GM21390 (cell line): ENCODE results near the gene MAPK8.

Source experiments
- ATAC-seq: cut with Tn5 transposase; IDR thresholded peaks from one replicate; pipeline ENCODE4 v1.9.1; 2021; ENCODE audit not compliant: unreplicated experiment

MAPK8 gene

DNA sequence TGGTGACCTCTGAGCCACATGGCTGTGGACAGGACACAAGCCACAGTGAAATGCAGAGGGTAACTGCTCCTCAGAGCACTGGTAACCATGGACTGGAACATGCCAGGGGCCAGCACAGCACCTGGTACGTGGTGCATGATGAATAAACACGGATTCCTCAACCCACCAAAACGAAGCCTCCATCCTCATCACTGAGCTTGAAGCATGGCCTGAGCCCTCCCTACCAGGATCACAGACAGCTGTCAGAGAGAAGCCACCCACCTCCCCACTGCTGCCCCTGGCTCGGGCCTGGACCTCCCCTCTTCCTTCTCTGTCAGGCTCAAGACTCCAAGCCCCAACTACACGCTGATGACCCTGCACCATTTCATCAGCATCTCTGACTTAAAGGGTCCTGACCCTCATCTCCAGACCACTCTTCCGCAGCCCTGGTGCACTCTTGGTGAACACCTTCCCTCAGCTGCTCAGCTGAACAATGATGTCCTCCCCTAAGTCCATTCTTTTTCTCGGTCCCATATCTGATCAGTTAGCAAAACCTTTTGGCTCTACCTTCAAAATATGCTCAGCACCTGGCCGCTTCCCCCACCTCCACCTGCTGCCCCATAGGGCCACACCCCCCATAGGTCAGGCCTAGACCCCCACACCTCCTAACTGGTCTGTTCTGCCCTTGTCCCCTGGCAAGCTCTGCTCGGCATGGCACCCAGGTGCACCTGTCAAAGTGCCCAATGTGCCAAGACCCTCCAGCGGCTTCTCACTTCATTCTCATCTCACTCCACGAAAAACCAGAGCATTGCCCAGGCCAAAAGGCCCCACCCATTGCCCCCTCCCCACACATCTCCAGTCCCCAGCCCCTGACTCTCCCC lies 141.1 kb downstream of the MAPK8 start:
- ATAC-seq: no peak

DNA sequence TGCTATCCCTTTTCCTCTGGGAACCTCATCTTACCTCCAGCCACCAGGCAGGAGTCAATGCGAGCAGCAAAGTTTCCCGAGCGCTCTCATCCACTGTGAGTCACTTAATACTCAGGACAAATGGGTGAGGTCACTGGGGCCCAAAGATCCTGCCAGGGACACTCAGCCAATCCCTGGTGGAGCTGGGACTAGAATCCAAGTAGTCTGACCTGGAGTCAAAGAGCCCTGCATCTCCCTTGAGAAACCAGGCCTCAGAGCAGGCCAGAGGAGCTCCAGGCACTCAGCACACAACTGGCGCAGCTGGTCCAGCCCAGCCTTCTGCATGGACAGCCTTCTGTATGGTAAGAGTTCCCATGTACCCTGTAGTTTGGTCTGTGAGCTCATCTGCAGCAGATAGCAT lies 142.3 kb downstream of the MAPK8 start:
- no peak for ATAC-seq

DNA sequence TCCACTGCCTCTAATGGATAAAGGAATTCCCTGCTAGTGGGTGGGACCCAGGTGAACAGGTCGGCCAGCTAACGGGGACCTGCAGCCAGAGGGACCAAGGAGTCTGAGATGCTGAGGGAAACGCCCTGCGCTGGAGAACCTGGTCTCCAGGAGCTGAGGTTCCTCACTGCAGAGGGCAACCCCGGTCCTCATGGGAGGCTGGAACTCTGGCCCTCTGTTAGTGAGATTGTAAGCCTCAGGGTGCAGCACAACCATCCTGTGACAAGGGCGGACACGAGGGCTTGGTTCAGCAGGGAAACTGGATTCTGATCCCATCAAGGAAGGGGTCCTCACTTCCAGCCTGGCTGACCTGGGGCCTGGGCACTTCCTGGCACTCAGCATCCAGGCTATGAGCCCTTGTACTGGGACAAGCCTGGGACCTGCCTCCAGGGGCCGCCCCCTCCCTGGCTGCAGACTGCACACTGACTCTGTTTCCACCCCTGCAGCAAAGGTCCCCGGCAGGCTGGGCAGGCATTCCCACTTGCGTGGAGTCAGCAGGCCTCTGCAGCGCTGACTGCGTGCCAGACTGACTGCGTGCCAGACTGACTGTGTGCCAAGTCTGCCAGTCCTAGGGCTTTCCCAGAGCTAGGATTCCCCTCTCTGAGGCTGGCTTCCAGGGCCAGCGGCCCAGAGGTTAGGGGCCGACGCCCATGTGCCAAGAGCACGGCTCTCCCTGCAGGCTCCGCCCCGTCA lies 143.2 kb downstream of the MAPK8 start:
- ATAC-seq: no peak

DNA sequence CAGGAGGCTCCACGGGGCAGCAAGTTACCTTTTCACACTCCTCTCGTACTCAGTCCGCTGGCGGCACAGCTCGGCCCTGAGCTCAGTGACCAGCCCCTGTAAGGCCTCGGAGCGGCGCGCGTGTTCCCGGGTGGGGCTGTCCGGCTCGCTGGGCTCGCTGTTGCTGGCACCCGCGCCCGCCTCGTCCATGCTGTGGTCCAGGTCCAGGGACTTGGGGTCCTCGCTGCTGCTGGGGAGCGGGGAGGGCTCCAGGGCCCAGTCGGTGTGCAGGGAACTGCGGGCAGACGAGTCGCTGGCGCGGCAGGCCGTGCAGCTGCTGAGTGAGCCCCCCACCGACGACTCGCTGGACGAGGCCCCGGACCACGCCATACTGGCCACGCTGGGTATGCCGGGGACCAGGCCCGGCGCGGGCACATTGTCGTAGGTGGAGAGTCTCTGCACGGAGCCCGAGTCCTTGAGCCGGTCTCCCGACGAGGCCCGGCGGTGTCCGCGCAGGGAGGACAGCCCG lies 143.8 kb downstream of the MAPK8 start:
- no peak for ATAC-seq

DNA sequence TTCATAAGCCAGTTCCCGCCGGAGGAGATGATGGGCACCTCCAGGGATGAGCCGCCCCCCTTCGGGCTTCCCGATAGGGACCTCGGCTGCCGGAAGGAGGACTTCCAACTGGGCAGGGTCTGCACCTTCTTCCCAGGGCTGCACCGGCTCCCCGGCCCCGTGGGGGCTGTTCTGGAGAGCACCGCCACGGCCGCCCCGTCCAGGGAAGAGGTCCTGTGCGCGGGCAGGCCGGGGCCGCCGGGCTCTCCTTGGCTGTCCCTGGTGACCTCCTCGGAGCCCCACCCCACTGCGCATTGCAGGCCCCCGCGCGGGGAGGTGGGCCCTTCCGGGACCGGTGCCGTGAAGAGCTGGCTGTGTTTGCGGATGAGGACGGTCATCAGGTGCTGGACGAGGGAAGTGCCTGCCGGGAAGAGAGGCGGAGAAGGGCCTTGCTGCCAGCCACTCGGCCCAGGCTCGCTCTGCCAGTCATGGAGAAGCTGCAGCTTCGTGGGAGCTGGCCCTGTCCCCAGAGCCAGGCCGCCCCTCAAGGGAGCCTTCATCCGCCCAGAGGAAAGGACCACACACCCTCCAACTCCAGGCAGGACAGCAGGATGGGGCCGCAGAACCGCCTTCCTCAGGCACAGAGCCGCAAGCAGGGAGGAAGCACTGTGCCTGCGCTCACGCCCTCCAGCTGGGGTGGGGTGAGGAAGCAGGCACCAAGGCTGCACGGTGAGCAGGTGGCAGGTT lies 144.4 kb downstream of the MAPK8 start:
- ATAC-seq: no peak

DNA sequence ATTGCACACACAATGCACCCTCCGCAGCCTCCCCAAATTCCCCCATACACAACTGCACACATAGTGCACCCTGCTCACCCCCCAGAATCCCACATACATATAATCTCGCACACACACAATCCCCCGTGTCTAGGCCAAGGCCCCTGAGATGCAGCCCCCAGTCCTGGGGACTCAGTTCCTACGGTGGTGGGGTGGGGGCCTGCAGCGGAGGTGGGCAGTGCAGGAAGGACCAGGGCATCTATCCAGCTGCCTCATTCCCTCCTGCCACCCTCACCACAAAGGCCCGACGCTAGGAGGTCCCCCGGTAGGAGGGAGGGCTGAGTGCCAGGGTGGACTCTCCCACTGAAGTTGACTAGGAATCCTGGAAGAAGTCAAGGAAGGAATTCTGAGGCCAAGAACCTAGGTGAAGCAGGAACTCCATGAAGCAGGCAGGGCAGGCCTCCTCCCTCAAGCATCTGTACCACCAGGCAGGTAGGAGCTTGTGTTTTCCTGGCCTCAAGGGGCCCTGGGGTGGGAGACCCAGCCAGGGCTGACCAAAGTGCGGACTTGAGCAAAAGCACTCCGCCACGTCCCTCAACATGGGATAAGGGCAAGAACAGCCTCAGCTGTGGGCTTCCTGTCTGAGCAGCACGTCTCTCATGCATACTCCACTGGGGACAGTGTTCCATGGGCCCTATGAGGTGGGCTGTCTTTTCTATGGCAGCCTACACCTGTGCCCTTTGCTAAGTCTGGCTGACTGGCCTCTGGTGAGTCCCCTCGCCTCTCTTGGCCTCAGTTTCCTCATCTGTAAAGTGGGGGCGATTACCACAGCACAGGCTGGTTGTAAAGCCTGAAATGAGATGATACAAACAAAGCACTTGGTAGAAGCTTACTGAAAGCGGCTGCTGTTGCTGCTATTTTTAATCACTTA lies 145.7 kb downstream of the MAPK8 start:
- ATAC-seq: no peak

DNA sequence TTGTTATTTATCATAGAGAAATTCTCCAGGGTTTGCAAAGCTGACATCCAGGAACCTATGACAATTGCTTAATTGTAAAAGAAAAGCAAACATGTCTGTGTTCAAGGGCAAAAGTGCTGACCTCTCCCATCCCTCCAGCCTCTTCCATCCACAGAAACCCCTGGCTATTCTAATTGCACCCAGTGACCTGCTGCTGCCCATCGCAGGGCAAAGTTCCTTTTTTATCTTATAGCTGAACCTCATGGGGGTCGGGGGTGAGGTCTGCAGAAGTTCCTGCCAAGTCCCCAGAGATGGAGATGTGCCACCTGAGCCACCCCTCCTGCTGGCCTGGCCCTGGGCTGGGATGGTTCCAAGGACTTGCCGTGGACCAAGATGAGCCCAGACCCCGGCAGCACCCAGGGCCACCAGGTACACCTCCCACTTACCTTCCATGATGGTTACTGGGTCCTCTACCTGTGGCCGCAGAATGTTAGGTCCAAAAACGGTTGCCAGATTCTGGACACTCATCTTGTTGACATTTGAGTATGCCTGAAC lies 146.5 kb downstream of the MAPK8 start:
- ATAC-seq: no peak

DNA sequence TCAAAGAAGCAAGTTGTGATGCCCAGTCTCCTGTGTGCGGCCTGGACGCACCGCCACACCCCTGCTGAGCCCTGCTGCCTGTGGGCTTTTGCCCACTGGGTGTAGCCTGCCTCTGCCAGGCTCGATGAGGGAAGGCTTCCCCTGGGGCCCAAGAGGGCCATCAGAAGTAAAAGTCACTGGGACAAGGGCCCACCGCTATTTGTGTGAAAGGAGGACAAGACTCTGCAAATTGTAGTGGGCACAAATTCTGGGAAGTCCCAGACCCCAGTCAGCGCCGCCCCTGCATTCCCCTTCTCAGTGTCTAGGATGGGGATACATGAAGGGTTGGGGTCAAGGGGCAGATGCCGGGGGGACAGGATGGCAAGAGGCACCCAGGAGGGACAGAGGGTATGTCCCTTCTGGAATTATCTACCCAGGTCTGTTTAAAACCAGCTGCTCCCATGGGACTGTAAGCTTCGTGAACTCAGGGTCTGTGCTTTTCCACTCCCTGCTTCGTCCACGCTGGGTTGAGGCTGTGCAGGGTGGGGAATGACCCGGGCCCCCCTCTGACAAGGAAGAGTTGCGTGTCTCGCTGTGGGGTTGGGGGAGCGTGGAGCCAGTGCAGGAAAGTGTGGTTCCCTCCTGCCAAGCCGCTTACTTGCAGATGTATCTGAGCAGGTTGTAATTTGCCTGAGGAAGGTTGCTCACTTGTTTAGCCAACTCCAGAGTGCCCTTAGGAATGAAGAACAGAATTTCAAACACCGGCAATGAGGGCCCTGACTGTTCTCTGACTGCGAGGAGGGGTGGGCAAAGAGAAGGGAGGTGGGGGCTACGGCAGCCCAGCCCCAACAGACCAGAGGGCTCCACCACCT lies 147.2 kb downstream of the MAPK8 start:
- ATAC-seq: no peak

DNA sequence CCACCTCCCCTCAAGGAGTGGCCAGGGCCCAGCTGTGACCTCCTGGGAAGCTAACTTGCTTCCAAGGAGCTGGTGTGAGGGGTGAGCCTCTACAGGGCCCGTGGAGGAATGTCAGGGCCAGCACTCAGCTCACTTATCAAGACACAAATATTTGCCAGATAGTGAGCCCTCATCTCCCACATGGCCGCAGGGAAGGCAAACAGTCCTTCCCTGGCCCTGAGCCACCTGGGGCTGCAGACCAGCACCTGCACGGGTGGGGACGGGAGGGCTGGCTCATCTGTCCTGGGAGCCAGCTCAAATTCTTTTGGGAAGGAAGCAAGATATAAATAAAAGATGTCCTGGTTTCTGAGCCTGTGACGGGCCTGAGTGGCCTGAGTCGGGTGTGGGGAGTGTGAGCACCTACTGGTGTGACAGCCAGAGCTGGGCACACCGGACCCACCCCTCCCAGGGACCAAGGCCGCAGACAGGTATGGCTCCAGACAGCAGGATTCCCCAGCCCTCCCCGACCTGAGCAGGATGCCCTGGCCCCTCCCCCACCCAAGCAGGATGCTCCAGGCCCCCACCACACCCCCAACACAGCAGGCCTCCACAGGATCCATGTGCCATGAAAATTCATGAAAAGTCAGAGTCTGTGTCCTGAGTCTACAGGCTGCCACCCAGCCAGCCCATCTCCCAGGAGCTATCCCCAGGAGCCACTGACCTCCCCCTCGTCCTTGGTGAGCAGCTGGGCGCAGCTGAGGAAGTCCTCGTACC lies 148.0 kb downstream of the MAPK8 start:
- ATAC-seq: no peak

DNA sequence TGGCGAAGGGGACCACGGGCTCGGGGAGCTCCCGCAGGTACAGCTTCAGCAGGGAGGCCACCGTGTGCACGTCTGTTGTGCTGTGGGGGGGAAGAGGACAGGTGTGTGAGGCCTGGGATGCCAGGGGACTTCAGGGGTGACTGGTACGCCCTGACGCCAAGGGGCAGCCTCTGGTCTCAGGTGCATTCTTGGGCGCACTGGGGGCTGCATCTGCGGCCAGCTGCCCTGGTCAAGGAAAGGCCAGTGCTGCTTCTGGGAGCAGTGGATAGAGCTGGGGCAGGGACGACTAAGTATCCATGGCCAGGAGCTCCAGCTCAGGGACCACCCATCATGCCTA lies 148.5 kb downstream of the MAPK8 start:
- no peak for ATAC-seq

DNA sequence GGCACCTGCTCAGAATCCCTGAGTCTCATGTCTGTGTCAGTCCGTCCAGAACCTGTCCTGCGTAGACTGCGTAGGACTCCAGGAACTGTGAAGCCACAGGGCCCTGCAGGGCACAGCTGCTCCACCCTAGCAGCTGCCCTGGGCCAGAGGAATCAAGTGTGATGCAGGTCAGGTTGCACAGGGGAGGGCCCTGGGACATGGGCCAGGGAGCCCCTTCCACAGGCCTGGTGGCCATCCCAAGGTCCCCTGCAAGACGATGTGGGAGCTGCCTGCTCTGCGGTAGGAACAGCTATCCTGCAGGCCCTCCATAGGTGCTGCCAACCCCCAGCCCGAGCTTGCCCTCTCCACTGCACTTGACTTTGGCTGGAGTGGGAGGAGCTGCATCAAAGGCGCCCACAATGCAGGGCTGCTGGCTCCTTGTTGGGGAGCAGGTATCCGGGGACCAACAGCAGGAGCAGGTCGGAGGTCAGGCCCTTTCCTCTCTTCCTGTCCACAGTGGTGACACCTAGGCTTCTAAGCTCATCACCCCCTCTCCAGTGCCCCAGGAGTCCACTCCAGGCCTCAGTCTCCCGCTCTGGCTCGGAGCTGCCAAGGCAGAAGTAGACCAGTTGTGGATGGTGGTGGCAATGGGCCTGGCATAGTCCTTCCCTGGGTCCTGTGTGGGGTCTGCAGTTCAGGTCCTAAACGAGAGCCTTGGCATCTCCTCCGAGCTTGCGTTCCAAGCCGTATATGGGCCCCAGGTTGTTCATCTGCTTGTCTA lies 149.1 kb downstream of the MAPK8 start:
- no peak for ATAC-seq

DNA sequence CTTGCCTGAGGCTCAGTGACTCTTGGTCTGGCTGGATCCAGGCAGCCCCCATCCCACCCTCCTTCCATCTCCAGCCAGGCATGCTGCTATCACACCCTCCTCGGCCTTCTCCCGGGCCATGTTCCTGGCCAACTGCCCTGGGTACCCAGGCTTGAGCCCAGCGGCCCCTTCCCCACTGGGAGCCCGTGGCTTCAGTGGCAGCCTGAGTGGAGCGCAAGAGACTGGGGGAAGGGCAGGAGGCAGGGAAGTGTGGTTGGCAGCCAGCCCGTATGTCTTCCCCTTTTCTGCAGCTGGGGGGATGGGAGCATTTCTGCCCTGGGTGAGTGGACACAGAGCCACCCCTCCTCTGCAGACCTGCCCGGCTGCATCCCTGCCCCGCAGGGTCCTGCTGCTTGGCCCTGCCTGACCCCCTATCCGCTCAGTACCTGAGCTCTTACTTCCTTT lies 149.9 kb downstream of the MAPK8 start:
- ATAC-seq: no peak

DNA sequence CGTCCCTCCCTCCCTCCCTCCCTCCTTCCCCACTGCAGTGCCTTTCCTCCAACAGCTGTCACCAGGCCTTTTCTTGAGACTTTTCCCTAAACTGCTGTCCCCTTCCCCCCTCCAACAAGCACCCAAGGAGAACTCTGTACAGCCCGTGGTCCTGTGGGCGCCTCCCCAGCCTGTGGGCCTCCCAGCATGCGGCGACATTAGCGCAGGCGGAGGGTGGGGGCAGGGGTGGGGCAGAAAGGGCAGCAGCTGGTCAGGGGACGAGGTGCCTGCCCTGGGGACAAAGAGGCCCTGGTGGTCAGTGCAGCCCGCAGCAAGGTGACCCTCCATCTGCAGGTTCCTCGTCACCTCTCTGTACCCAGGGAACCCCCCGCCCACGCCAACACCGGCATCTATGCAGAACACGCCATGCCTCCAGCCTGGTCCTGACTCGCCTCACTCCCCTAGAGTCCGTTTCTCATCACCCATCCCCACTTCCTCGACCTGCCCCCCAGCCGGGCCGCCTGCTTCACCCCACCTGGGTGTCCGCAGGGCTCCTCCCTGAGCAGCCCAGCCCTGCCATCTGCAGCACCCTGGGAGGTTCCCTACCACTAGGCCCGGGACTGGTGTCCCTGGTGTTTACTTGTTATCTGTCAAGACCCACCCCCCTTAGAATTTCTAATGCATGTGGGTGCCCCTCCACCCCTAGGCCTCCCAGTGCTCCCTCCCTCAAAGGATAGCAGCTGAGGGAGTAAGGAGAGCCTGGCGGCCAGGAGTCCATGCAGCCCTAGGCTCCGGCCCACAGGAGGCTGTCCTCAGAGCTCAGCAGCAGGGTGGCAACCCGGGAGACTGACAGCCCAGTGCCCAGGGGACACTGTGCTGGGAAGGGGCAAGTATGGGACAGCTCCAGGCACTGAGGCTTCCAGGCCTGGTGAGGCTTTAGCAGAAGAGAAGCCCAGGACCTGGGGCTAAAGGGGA lies 150.6 kb downstream of the MAPK8 start:
- no peak for ATAC-seq

DNA sequence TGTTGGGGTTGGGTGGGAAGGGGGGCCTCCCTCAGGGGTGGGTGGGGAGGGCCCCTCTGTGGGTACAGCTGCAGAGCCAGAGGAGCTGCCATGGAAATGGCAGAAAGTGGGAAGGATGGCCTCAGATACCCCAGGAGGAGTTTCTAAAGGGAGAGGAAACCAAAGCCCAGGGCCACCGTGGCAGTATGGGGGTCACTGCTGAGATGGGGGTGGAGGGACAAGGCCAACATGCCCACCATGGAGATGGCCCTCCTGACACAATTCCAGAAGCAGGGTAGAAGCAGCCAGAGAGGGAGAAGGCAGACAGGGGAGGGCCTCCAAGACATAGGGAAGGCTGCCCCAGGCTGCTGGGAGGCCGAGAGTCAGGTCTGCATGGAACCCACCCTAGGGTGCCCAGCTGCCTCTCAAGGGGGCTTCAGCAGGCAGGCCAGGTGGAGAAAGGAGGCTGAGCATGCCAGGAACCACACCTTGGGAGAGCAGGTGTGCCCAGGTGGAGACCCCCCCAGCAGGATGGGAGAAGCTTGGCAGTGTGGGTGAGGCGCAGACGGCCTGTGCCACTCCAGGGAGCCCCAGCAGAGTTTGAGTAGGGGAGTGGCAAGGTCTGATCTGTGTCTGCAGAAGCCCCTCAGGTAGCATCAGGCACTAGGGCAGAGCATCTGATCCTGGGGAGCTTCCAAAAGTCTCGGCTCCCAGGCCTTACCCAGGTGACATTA lies 151.6 kb downstream of the MAPK8 start:
- no peak for ATAC-seq

DNA sequence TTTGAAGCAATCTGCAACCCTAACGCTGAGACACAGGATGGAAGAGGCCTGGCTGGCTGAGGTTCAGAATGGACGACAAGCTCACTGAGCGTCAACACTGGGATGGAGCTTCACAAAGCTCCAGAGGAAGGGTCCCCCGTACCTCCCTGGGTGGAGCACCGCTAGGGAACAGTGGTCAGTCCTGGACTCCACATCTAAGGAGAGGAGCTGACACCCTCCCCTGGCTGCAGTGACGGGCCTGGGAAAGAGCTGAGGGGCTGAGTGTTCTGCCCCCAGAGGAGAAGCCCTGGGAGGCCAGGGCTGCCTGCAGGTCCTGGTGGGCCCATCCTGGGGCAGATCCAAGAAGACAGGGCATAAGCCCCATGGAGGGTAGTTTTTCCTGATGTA lies 152.2 kb downstream of the MAPK8 start:
- ATAC-seq: no peak
